Muscle of arm (tissue), 14 donors: Measurements from ENCODE around the gene ST3GAL5. TPM values are rescaled to one million over a fixed set of nuclear protein-coding genes. Genes with fewer than 3 reads are reported as not detected.
"Not testable (repeated sequence)": the region's sequence is repeated elsewhere in the genome, so short reads cannot be mapped to it uniquely, and the experiment has no call there.

Experiments used
- DNase-seq: peaks from one replicate; pipeline ENCODE4 v3.0.0-alpha.2; 2013
- long read RNA-seq, 11 donors: transcript quantifications; one replicate each; lab custom pipeline, GENCODE V29; 2026
- polyA plus RNA-seq, 12 donors: library from polyadenylated mRNA; unstranded; fragments of 120-200 nt; gene quantifications; one replicate each; pipeline ENCODE4 v1.2.1, GENCODE V29; 2013; ENCODE audit not compliant: insufficient read length in 12 of 12

The ST3GAL5 gene
- polyA plus RNA-seq = 10 to 100 TPM in 11 of 12 donors, not detected in 1; 29.1 to 44.7 (median 34.3) TPM
- long read RNA-seq, donor 1, partial matches to known transcripts = 0 of 2 reads
- long read RNA-seq, donor 1, other reads (novel, unspliced or antisense) = 0 of 2 reads
- long read RNA-seq, donor 2, full-length matches to known transcripts = 11 of 11 reads
- long read RNA-seq, donor 2, partial matches to known transcripts = 0 of 11 reads
- long read RNA-seq, donor 2, other reads (novel, unspliced or antisense) = 0 of 11 reads
- long read RNA-seq, donor 3, full-length matches to known transcripts = 4 of 4 reads
- long read RNA-seq, donor 3, partial matches to known transcripts = 0 of 4 reads
- long read RNA-seq, donor 3, other reads (novel, unspliced or antisense) = 0 of 4 reads
- long read RNA-seq, donor 4, full-length matches to known transcripts = 5 of 5 reads
- long read RNA-seq, donor 4, partial matches to known transcripts = 0 of 5 reads
- long read RNA-seq, donor 4, other reads (novel, unspliced or antisense) = 0 of 5 reads
- long read RNA-seq, donor 5, full-length matches to known transcripts = 20 of 20 reads
- long read RNA-seq, donor 5, partial matches to known transcripts = 0 of 20 reads
- long read RNA-seq, donor 5, other reads (novel, unspliced or antisense) = 0 of 20 reads
- long read RNA-seq, donor 6, full-length matches to known transcripts = 9 of 9 reads
- long read RNA-seq, donor 6, partial matches to known transcripts = 0 of 9 reads
- long read RNA-seq, donor 6, other reads (novel, unspliced or antisense) = 0 of 9 reads
- long read RNA-seq, donor 7, full-length matches to known transcripts = 2 of 2 reads
- long read RNA-seq, donor 7, partial matches to known transcripts = 0 of 2 reads
- long read RNA-seq, donor 7, other reads (novel, unspliced or antisense) = 0 of 2 reads
- long read RNA-seq, donor 8, full-length matches to known transcripts = 13 of 13 reads
- long read RNA-seq, donor 8, partial matches to known transcripts = 0 of 13 reads
- long read RNA-seq, donor 8, other reads (novel, unspliced or antisense) = 0 of 13 reads
- long read RNA-seq, donor 9, full-length matches to known transcripts = 3 of 3 reads
- long read RNA-seq, donor 9, partial matches to known transcripts = 0 of 3 reads
- long read RNA-seq, donor 9, other reads (novel, unspliced or antisense) = 0 of 3 reads
- long read RNA-seq, donor 10, full-length matches to known transcripts = 9 of 9 reads
- long read RNA-seq, donor 10, partial matches to known transcripts = 0 of 9 reads
- long read RNA-seq, donor 10, other reads (novel, unspliced or antisense) = 0 of 9 reads
- long read RNA-seq, donor 11, full-length matches to known transcripts = 9 of 9 reads
- long read RNA-seq, donor 11, partial matches to known transcripts = 0 of 9 reads
- long read RNA-seq, donor 11, other reads (novel, unspliced or antisense) = 0 of 9 reads

DNA sequence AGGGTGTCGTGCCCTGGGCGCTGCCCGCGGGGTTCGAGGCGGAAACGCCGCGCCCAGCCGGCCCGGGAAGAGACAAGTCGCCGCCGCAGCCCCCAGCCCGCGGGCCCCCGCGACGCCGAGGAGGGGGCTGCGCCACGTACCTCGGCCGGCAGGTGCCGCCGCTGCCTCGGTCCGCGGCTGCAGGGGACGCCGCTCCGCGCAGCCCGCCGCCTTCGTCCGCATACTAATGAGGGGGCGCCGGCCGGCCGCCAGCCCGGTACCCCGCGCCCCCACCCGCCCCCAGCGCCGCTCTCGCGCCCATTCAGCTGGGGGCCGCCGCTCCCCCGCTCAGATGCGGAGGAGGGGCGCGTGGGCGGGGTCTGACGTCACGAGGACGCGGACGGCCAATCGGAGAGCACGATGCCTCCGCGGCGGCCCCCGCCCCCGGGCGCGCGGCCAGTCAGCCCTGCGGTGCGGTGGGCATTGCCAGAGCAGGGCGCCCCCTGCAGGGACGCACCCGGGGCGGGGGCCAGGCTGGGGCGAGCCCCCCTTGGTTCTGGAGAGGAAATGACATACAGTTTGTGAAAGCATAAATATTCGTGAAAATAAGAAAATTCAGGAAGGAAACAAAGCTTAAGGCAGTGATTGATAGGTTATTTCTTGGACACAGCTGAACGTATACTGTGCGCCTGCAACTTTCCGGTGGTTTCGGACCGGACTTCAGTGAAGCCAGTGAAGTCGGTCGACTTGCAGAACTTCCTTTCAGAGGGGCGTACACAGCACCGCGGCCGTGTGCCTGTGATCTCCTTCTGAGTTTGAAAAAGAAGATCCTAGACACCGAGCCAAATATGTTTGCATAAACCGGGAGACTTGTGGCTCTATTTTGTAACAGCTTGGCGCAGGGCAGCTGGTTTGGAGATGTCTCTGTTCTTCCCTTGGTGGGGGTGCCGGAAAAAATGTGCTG, at the start of gene ST3GAL5:
TSS of gene ST3GAL5 (minus strand) at position 307 of the 943 bp plus-strand sequence. CDS start at position 222, 85 bp downstream.
- DNase-seq = peak; percentile 88

DNA sequence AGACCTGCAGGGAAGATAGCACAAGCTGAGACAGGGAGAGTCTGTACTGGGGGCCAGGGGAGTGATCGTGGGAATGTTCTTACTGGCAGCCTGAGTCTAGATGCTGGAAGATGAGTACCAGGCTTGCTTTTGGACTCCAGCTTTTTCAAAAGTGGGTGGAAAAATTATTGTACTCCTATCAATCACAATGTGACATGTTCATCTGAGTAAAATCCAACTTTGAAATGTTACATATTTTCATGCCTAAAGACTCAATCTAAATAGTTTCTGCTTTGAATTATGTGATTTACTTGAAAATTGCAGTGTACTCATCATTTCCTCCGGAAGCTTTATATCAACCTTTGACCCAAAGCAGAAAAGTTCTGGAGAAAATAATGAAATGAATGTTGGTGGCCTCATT, 49.7 kb upstream of the ST3GAL5 start:
- DNase-seq = no peak

DNA sequence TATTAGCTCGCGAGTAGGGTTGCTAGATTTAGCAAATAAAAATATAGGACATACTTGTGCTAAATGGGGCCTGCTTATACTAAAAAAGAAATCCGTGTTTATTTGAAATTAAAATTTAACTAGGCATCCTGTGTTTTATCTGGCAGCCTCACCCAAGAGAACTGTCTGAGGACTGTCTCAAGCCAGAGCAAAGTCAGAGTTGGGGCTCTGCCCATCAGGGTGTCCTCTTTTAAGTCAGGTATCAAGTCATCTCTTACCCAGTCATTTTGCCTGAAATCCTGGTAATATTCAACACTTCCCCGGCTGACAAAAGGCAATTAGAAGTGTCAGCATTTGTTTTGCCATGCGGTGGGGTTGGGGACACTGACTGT, 48.3 kb upstream of the ST3GAL5 start:
- no peak for DNase-seq

DNA sequence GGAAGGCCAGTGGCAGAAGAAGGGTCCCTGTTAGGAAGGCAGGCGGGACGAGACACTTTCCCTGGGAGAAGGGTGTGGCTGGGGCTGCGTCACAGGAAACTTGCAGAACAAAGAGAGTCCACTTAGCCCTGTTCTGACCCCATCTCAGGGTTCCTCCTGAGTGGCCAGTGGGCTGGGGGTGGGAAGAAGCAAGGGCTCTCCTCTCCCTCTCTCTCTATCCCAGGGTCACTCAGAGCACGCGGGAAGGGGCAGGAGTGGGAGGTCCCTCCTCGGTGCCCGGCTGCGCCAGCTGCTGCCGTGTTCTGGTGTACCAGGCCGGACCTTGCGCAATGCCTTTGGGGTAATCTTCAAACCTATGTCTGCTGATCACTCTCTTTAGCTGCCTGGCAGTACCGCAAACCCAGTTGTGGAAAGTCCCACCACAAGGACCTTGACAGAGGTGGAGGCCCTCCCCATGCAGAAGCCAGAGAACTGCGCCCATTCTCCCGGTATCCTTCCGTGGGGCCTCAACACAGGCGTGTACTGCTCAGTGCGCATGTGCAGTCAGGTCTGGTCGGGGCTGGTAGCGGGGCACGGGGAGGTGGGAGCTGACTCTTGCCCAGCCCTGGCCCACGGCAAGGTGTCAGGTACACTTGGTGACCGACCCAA, 47.8 kb upstream of the ST3GAL5 start:
- no peak for DNase-seq

DNA sequence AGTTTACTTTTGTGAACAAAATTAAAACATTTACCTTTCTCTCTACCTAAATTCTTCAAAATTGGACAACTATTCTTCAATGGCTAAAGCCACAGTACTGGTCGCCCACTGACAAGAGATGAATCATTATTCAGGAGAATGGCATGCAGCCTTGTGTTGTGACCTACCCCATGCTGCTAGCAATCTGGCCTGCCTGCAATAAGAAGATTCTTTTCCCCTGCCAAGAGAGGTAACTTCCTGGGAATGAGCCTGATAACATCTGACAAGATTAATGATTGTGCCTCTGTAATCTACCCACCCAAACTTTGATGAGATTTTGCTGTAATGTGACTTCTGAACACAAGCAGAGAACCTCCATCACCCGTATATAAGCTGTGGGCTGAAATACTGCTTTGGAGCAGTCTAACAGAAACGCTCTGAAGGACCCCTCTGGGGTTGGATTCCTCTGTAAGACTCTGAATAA, 47.0 kb upstream of the ST3GAL5 start:
- DNase-seq = no peak

DNA sequence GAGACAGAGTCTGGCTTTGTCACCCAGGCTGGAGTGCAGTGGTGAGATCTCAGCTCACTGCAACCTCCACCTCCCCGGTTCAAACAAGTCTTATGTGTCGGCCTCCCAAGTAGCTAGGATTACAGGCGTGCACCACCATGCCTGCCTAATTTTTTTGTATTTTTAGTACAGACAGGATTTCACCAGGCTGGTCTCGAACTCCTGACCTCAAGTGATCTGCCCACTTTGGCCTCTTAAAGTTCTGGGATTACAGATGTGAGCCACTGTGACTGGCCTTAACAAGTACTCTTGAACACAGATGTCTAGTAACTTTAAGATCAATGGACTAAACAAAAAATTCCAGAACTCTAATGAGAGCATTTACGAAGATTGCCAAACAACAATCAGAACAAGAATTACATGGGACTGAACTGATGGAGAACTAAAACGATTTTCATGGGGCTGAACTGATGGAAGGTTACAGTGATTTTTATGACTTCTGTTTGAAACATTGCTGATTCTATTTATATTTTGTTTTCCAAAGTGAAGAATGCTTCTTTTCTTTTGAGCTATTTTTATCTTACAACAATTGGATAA, 46.5 kb upstream of the ST3GAL5 start:
- DNase-seq = no peak

DNA sequence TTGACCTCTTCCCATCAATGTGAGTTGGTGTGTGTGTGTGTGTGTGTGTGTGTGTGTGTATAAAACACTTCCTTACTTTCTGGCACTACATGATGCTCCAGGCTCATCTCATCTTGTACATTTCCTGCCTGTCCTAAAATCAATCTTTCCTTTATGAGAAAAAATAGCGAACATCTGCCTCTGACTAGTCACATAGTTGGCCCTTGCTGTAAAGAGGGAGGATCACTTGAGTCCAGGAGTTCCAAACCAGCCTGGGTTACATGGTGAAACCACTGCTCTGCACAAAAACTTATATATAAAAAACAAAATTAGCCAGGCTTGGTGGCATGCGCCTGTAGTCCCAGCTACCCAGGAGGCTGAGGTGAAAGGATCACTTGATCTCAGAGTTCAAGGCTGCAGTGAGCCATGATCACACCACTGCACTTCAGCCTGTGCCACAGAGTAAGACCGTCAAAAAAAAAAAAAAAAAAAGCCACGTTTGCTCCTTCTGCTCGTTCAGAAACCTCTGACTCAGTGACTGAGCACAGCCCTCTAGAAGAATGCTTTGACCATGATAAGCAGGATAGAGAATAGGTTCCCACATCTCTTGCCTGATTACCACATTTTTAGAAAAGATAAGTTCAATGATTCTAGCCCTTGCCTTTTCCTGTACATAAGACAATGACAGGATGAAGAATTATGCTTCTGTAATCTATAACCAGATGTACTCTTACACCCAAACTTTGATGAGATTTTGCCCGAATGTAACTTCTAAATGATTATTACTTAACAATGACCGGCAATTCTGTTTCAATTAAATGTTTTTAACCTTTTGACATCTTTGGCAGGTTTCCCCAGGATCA, 45.2 kb upstream of the ST3GAL5 start:
- DNase-seq = no peak

DNA sequence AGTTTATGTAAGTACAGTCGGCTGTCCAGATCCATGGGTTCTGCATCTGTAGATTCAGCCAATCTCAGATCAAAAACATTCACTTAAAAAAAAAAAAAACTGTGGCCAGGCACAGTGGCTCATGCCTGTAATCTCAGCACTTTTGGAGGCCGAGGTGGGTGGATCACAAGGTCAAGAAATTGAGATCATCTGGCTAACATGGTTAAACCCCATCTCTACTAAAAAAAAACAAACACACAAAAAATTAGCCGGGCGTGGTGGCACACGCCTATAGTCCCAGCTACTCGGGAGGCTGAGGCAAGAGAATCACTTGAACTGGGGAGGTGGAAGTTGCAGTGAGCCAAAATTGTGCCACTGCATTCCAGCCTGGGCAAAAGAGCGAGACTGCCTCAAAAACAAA, 42.4 kb upstream of the ST3GAL5 start:
- not testable (repeated sequence) for DNase-seq

DNA sequence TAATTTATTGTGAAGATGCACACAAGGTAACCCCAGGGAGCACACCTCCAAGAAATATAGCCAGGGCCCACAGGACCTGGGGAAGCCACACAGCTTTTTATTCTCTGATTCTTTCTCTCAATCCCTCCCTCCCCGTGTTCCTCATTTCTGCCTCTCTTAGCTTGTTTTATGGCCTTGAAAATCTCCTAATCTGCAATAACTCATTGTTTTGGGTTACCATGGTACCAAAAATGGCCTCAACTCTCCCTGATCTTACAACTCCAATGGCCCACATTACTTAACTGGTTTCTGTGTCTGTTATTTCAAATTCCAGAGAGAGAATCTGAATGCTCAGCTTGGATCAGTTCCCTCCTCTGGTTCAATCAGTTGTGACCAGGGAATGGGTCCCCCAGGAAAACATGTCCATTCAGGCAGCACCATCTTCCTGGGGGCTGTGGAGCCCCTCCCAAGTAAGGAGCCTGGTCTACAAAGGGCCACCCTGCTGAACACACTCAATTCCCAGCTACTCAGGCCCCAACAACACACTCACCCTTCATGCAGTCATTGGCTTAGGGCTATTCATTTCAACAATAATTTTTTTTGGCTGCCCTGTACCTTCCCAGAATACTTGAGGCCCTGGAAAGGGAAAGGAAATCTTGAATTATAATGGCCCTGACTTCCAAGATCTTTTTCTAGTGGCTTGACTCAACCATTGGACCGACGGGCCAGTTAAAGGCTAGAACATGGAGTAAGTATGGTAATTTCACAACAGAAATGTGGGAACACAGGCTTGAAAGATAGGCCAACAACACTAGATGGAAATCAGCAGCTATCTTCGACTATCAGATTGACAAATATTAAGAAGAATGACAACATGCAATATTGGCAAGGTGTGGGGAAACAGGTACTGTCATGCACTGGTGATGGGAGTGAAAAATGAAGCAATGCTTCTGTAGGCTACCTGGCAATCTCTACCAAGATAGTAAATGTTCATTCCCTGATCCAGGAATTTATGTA, 41.6 kb upstream of the ST3GAL5 start:
- no peak for DNase-seq

DNA sequence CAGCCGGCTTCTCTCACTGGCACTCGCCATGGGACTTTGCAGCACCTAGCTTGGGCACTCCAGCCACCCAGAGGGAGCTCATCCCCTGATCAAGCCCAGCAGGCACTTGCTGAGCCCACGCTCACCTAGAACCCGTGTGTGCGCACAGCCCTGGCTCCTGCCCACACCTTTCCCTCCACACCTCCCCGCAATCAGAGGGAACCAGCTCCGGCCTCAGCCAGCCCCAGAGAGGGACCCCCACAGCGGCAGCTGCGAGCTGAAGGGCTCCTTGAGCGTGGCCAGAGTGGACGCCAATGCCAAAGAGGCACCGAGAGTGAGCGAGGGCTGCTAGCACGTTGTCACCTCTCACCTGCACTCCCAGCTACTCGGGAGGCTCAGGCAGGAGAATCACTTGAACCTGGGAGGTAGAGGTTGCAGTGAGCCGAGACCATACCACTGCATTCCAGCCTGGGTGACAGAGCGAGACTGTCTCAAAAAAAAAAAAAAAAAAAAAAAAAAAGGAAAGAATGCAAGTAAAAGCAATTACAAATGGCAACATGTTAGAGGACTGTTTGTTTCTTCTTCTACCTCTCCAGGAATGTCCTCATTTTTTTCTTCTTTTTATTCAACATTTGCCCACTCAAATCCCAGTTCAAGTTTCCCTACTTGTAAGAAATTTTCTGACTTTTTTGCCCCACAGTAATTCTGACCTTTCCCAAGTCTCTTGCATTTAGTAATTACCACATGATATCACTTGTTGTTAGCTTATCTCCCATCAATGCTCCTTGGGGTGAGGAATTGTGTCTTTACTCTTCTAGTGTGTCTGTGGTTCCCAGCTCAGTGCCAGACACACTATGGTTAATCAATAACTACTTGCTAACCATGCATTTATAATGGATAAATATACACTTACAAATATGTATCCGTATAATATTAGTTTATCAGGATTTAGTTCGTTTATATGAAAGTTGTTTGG, 40.6 kb upstream of the ST3GAL5 start:
- DNase-seq = no peak

DNA sequence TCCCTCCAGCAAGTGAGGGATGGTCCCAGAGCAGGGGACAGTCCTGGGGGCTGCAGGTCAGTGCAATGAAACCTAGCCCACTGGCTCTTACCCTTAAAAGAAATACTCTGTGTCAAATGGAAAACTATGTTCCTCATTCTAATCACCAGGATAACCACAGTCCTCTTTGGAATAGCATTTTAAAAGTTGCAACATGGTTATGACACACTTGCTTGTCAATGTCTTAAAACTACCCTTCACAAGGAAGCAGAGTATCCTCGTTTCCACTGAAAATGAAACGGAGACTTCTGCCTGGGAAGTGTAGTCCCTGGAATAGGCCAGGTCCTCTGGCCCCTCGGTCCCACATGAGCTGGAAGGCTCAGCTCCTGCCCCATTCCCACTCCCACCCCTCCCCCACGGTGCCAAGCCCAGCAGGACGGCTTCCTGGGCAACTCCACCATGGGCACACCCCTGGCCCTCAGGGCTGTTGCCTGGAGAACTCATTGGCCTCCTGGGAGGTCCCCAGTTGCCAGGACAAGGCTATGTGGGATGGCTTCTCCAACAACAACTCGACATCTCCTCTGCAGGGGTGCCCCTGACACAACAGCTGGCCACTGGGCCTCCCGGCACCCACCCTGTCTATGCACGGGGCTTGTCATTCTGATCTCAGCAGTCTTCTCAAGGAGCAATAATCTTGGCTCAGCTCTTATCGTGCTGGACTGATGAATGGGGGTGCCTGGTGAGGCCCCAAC, 38.3 kb upstream of the ST3GAL5 start:
- no peak for DNase-seq

DNA sequence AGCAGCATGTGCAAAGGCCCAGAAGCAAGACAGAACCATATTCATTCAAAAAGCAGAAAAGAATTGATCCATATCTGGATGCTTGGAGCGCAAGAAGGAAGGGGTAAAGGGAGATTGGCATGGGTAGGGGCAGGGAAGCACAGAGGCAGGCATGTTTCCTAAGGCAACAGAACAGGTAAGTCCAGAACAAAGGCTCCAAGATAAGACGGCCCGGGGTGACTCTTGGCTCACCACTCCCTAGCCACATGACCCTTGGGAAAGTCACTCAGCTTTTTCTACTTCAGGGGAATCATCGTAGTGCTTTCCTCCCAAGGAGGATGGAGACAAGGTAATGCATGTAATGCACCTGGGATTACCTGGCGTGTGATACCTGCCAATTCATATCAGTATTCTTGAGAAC, 37.7 kb upstream of the ST3GAL5 start:
- DNase-seq = no peak

DNA sequence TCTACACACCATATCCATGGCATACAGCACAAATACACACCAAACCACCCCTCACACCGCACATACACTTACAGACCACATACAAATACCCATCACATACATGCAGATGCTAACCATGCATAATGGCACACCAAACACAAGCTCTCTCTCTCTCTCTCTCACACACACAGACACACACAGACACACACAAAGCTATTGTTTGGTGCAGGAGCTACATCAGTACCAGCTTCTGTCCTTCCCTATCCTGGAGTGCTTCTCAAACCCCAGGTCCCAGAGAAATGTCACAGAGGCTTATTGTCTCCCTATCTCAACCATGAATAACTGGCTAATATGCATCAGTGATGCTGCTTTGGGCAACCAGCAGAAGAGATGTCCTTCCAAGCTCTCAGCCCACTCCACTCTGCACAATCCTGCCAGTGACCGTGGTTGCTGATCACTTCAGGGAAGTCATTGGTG, 36.5 kb upstream of the ST3GAL5 start:
- no peak for DNase-seq

DNA sequence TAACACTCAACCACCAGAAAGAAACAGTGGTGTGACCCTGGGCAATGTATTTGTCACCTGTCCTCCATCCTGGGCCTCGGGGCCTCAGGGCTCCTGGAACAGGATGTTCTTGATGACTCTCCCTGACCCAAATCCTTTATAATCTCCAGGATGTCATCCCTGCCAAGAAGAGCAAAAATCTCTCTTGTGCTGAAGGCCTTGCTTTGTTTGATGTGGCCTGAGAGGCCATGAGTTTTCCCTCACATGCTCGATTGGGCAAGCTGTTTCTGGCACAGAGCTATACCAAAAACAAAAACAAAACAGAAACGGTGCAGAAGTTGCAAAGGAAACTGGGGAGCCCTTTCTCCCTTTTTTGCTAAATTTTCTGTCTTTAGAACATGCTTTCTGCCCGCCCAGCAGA, 35.7 kb upstream of the ST3GAL5 start:
- DNase-seq = no peak

DNA sequence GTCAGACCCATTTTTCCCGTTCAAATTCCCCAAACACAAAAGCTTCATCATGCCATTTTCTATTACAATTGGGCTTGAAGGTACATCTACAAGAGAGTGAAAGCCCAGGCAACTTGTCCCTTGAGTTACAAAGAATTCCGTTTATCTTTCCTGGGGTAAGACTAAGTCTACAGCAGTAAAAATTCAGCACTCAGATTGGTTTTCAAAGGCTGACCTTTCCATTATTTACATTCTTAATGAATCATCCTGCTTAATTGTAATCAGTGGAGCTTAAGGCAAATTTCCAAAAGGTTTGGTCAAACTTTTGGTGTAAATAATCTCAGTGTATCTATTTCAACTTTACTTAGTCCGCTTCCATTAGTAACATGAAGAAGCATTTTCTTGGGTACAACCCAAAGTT, 33.4 kb upstream of the ST3GAL5 start:
- DNase-seq = no peak
